GM12891 (cell line): ENCODE measurements around the gene MYLK4.

Source experiments
- PAX5 ChIP-seq: IDR thresholded peaks from 2 replicates; pipeline ENCODE4 v1.6.1; 2011; ENCODE audit warnings: low read length, moderate library complexity, mild to moderate bottlenecking; ENCODE audit not compliant: insufficient read depth, severe bottlenecking
- POLR2A ChIP-seq: IDR thresholded peaks from 2 replicates; pipeline ENCODE4 v1.6.1; 2011; ENCODE audit warnings: low read depth, low read length, control low read depth
- POLR2AphosphoS5 ChIP-seq: IDR thresholded peaks from 2 replicates; pipeline ENCODE4 v1.6.1; 2011; ENCODE audit warnings: low read depth, low read length, control low read depth
- SPI1 ChIP-seq: IDR thresholded peaks from 2 replicates; pipeline ENCODE4 v1.6.1; 2011; ENCODE audit warnings: low read depth, low read length, control low read depth
- TAF1 ChIP-seq: IDR thresholded peaks from 2 replicates; pipeline ENCODE4 v1.6.1; 2011; ENCODE audit warnings: low read depth, low read length, control low read depth

DNA sequence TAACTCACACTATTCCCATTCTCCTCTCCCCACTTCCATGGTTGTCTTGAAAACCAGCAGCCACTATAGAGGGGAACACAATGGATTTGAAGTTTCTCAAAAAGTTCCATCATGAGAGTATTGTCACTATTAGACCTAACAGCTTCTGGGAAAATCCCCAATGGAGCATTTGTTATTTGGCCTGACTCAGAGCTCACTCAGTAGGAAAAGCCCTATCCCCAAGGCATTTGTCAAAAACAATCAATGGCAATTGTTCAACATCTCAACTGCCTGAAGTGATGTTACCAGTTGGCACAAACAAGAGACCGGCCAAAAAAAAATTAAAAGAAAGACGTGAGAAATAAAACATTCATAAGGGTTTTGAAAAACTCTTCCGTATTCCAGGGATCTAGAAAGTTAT, 98.8 kb downstream of the MYLK4 start:
- TF ChIP-seq POLR2A, result no peak
- TF ChIP-seq SPI1, result no peak
- no peak for TF ChIP-seq TAF1
- no peak for TF ChIP-seq POLR2AphosphoS5
- TF ChIP-seq PAX5, result no peak
